ENCODE measurements around the gene DHRS3. TPM values are rescaled to one million over a fixed set of nuclear protein-coding genes. Genes with fewer than 3 reads are reported as not detected.
"Not testable (repeated sequence)": the region's sequence is repeated elsewhere in the genome, so short reads cannot be mapped to it uniquely, and the experiment has no call there.

The DHRS3 gene
- total RNA-seq, 2 donors from 2014 or later = 171 to 178 TPM

DNA sequence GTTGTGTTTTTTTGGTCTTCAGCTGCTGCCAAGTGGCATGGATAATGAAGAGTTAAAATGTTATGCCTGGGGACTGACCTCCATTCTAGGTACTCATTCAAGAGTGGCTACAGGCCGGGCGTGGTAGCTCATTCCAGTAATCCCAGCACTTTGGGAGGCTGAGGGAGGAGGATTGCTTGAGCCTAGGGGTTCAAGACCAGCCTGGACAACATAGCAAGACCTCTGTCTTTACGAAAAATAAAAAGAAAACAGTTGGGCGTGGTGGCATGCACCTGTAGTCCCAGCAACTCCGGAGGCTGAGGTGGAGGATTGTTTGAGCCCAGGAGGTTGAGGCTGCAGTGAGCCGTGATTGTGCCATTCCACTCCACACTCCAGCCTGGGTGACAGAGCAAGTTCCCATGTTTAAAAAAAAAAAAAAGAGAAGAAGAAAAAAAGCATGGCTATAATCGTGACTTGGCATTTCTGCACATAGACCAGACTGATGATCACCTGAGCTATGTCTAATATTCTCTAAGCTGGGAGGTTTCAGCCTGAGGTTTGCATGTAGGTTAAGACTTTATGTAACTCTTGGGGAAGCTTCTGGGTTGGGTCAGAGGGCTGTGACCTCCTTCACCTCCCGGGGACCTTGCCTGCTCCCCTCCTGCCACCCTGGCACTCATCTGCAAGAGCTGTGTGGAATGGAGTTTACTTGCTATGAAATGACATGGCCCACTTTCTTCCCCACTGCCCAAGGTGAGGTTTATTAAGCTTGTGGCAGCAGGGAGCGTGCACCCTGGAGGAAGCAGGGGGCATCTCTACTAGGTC lies 51.3 kb downstream of the DHRS3 start:
- no peak overlapping the region for H3K4me3 ChIP-seq
- H3K27ac ChIP-seq = peak overlapping the region in 1 of 2 donors; percentile 12
- 75% methylated on average over 9 of the region's 9 CpGs for WGBS
- H3K36me3 ChIP-seq = peaks cover 0 to 9% of the 10 kb centered on the region in 2 donors
- no peaks in the 10 kb centered on the region for H3K9me3 ChIP-seq
- H3K4me1 ChIP-seq (replicated peaks) = no peaks in the 10 kb centered on the region
- intact Hi-C loops (cut with DNase I) = no loop called here
- no peaks in the 10 kb centered on the region for H3K27me3 ChIP-seq (replicated peaks; ENCODE audit: insufficient read depth)
- TF ChIP-seq POLR2A (IDR thresholded peaks at IDR 0.05) (no peak), POLR2AphosphoS5 (IDR thresholded peaks at IDR 0.05) (no peak)
- TF ChIP-seq, protein P1, sequence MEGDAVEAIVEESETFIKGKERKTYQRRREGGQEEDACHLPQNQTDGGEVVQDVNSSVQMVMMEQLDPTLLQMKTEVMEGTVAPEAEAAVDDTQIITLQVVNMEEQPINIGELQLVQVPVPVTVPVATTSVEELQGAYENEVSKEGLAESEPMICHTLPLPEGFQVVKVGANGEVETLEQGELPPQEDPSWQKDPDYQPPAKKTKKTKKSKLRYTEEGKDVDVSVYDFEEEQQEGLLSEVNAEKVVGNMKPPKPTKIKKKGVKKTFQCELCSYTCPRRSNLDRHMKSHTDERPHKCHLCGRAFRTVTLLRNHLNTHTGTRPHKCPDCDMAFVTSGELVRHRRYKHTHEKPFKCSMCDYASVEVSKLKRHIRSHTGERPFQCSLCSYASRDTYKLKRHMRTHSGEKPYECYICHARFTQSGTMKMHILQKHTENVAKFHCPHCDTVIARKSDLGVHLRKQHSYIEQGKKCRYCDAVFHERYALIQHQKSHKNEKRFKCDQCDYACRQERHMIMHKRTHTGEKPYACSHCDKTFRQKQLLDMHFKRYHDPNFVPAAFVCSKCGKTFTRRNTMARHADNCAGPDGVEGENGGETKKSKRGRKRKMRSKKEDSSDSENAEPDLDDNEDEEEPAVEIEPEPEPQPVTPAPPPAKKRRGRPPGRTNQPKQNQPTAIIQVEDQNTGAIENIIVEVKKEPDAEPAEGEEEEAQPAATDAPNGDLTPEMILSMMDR (IDR thresholded peaks at IDR 0.05) = no peak
- no peak for DNase-seq (ENCODE audit: low spot score)

DNA sequence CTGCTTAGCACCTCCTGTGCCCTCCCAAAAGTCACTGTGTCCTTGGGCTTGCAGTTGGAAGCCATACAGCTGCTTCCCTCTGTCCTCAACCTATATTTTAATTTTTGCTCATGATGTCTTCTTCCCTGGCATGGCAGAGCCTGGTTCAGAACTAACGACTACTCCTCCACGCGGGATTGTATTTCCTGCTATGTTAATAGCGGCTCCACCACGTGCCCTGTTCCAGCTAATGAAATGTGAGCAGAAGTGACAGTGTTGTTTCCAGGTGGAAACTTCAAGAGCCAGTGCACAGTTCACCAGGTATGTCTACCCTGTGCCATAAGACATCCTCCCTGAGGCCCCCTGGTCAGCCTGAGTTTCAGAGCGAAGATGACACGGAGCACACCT lies 52.1 kb downstream of the DHRS3 start:
- no peak overlapping the region for H3K27ac ChIP-seq
- peaks cover 0 to 9% of the 10 kb centered on the region in 2 donors for H3K36me3 ChIP-seq
- WGBS = 78% methylated on average over 7 of the region's 7 CpGs
- no peak for DNase-seq (ENCODE audit: low spot score)
- H3K4me1 ChIP-seq (replicated peaks) = no peaks in the 10 kb centered on the region
- H3K4me3 ChIP-seq = no peak overlapping the region
- H3K27me3 ChIP-seq (replicated peaks; ENCODE audit: insufficient read depth) = no peaks in the 10 kb centered on the region
- no peaks in the 10 kb centered on the region for H3K9me3 ChIP-seq
- TF ChIP-seq POLR2A (IDR thresholded peaks at IDR 0.05) (no peak), POLR2AphosphoS5 (IDR thresholded peaks at IDR 0.05) (no peak)
- TF ChIP-seq, protein P1 (IDR thresholded peaks at IDR 0.05) = no peak
- intact Hi-C loops (cut with DNase I) = no loop called here

DNA sequence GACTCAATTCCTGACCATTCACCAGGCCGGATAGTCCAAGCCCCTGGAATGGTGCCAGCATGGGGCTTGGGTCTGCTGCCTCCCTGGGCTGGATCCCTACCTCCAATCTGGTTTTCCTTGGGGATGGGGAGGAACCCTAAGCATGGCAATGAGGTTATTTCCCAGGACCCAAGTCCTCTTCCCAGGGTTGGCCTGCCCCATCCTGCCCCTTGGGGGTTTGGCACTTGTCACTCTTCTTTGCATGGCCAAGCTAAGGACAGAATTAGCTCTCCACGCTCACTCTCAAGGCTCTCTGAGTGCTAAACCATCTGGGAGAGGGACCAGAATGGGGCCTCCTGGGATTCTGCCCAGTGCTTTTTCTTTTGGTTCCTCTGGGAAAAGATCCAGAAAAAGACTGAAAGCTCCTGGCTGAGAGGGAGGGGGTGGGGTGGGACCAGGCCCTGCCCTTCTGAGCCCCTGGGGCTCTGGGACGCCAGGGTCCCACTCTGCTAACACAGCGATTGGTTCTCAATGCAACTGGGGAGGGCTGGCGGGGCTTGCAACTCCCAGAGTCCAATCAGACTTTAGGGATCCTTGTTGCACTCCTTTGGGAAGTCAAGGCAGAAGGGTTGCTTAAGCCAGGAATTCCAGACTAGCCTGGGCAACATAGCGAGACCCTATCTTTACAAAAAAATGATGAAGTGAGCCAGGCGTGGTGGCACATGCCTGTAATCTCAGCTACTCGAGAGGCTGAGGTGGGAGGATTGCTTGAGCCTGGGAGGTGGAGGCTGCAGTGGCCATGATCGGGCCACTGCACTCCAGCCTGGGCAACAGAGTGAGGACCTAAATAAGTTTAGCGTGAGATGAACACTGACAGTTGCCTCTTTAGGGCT lies 52.7 kb downstream of the DHRS3 start:
- Histone ChIP-seq H3K36me3 (peaks cover 0 to 9% of the 10 kb centered on the region in 2 donors), H3K9me3 (no peaks in the 10 kb centered on the region), H3K4me1 (replicated peaks) (no peaks in the 10 kb centered on the region), H3K4me3 (no peak overlapping the region), H3K27me3 (replicated peaks; ENCODE audit: insufficient read depth) (no peaks in the 10 kb centered on the region), H3K27ac (peak overlapping the region; percentile 6 to 19)
- 63% methylated on average over 10 of the region's 10 CpGs for WGBS
- TF ChIP-seq POLR2AphosphoS5 (IDR thresholded peaks at IDR 0.05) = no peak
- TF ChIP-seq, protein P1 (IDR thresholded peaks at IDR 0.05) = no peak
- no peak for TF ChIP-seq POLR2A (IDR thresholded peaks at IDR 0.05)
- no peak for DNase-seq (ENCODE audit: low spot score)
- intact Hi-C loops (cut with DNase I) = no loop called here

DNA sequence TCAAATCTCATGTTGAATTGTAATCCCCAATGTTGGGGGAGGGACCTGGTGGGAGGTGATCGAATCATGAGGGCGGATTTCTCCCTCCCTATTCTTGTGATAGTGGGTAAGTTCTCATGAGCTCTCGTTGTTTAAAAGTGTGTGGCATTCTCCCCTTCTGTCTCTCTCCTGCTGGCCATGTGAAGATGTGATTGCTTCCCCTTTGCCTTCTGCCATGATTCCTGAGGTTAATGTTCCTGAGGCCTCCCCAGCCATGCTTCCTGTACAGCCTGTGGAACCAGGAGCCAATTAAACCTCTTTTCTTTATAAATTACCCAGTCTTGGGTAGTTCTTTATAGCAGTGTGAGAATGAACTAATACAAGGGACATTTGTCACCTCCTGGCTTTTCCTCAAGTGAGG lies 53.8 kb downstream of the DHRS3 start:
- H3K9me3 ChIP-seq; H3K36me3 ChIP-seq; H3K4me3 ChIP-seq; DNase-seq (ENCODE audit: low spot score); H3K27me3 ChIP-seq (replicated peaks; ENCODE audit: insufficient read depth); H3K4me1 ChIP-seq (replicated peaks); intact Hi-C loops (cut with DNase I): not testable (repeated sequence)
- 91% methylated on average over 3 of the region's 3 CpGs for WGBS
- H3K27ac ChIP-seq = peak overlapping the region in 1 of 2 donors; percentile 6

DNA sequence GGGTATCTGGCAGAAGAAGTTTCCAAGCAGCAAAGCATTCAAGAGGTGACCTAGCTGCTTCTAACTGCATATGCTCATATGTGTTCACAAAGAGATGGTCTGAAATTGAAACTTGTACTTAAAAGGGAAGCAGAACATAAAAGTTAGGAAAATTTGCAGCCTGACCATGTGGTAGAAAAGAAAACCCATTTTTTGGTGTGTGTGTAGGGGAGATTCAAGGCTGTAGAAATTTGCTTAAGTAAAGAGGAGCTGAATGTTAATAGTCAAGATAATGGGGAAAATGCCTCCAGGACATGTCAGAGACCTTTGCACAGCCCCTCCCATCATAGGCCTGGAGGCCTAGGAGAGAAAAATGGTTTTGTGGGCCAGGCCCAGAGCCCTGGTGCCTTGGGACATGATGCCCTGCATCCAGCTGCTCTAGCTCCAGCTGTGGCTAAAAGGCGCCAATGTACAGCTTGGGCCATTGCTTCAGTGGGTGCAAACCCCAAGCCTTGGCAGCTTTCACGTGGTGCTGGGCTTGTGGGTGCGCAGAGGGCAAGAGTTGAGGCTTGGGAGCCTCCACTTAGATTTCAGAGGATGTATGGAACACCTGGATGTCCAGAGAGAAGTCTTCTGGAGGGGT lies 54.9 kb downstream of the DHRS3 start:
- peaks cover 0 to 3% of the 10 kb centered on the region in 2 donors for H3K36me3 ChIP-seq
- no peaks in the 10 kb centered on the region for H3K9me3 ChIP-seq
- intact Hi-C loops (cut with DNase I) = no loop called here
- H3K27ac ChIP-seq = no peak overlapping the region
- H3K4me1 ChIP-seq (replicated peaks) = no peaks in the 10 kb centered on the region
- no peaks in the 10 kb centered on the region for H3K27me3 ChIP-seq (replicated peaks; ENCODE audit: insufficient read depth)
- TF ChIP-seq, protein P1 (IDR thresholded peaks at IDR 0.05) = no peak
- no peak for DNase-seq (ENCODE audit: low spot score)
- WGBS = 85% methylated on average over 3 of the region's 3 CpGs
- no peak overlapping the region for H3K4me3 ChIP-seq
